Liver (tissue), 9 donors: ENCODE results near the gene ANKRD2. TPM values are rescaled to one million over a fixed set of nuclear protein-coding genes. Genes with fewer than 3 reads are reported as not detected.

Experiments used
- DNase-seq: peaks from one replicate; pipeline ENCODE4 v3.0.0-alpha.2; 2017; ENCODE audit warnings: low spot score
- H3K27ac ChIP-seq, 2 donors: one replicate each; pipeline ENCODE4 v1.7.0; 2013; ENCODE audit warnings: inconsistent platforms in 2 of 2, low read length in 2 of 2, control low read depth in 1 of 2, low read depth in 1 of 2, mild to moderate bottlenecking in 1 of 2
- H3K27me3 ChIP-seq, 4 donors: one replicate each; pipeline versions ENCODE4 v1.6.1 to v1.7.0; 2013; ENCODE audit warnings: low read length in 3 of 4, inconsistent platforms in 1 of 4, mild to moderate bottlenecking in 1 of 4, moderate library complexity in 1 of 4; ENCODE audit not compliant: control insufficient read depth in 4 of 4, insufficient read depth in 4 of 4
- H3K36me3 ChIP-seq, 4 donors: one replicate each; pipeline versions ENCODE4 v1.6.1 to v1.7.0; 2013; ENCODE audit warnings: low read length in 3 of 4, mild to moderate bottlenecking in 3 of 4, low read depth in 1 of 4, moderate library complexity in 1 of 4; ENCODE audit not compliant: control insufficient read depth in 4 of 4, insufficient read depth in 3 of 4
- H3K4me1 ChIP-seq, 4 donors: one replicate each; pipeline versions ENCODE4 v1.6.1 to v1.7.0; 2013; ENCODE audit warnings: low read length in 3 of 4, mild to moderate bottlenecking in 3 of 4, moderate library complexity in 1 of 4; ENCODE audit not compliant: control insufficient read depth in 4 of 4, insufficient read depth in 4 of 4
- H3K4me3 ChIP-seq, 3 donors: one replicate each; pipeline versions ENCODE4 v1.6.1 to v1.7.0; 2013; ENCODE audit warnings: low read length in 3 of 3, control low read depth in 1 of 3, low read depth in 1 of 3, mild to moderate bottlenecking in 1 of 3
- H3K9ac ChIP-seq, 2 donors: one replicate each; pipeline ENCODE4 v1.7.0; 2013; ENCODE audit warnings: low read length in 2 of 2, mild to moderate bottlenecking in 2 of 2, moderate library complexity in 2 of 2, control low read depth in 1 of 2, low read depth in 1 of 2
- H3K9me3 ChIP-seq, 4 donors: one replicate each; pipeline versions ENCODE4 v1.6.1 to v1.7.0; 2013; ENCODE audit warnings: low read length in 3 of 4; ENCODE audit not compliant: control insufficient read depth in 4 of 4
- ATF3 ChIP-seq: IDR thresholded peaks from 2 replicates; pipeline ENCODE4 v1.6.1; 2016; ENCODE audit warnings: antibody characterized with exemption
- CTCF ChIP-seq: fragments of 150-350 bp; IDR thresholded peaks from 2 replicates; pipeline ENCODE4 v1.5.1; 2017; ENCODE audit warnings: improper control_type of control experiment, low read depth, low read length; ENCODE audit not compliant: missing input control
- EGR1 ChIP-seq, 2 donors: IDR thresholded peaks; 2 replicates each; pipeline ENCODE4 v1.6.1; 2016 to 2018; ENCODE audit warnings: antibody characterized with exemption in 2 of 2, low read depth in 2 of 2
- FOXA2 ChIP-seq: IDR thresholded peaks from 2 replicates; pipeline ENCODE4 v1.6.1; 2016; ENCODE audit warnings: antibody characterized with exemption
- GABPA ChIP-seq, 2 donors: IDR thresholded peaks in 1 of 2; conservative IDR thresholded peaks in 1 of 2; 2 replicates each; pipeline ENCODE4 v1.6.1; 2016; ENCODE audit warnings: antibody characterized with exemption in 2 of 2, mild to moderate bottlenecking in 1 of 2, moderate library complexity in 1 of 2
- HNF4A ChIP-seq, 2 donors: conservative IDR thresholded peaks; 2 replicates each; pipeline ENCODE4 v1.6.1; 2016; ENCODE audit warnings: antibody characterized with exemption in 2 of 2, mild to moderate bottlenecking in 2 of 2
- HNF4G ChIP-seq: IDR thresholded peaks from 2 replicates; pipeline ENCODE4 v1.6.1; 2016; ENCODE audit warnings: antibody characterized with exemption
- JUND ChIP-seq, 2 donors: IDR thresholded peaks; 2 replicates each; pipeline ENCODE4 v1.6.1; 2016; ENCODE audit warnings: antibody characterized with exemption in 2 of 2
- MAX ChIP-seq: IDR thresholded peaks from 2 replicates; pipeline ENCODE4 v1.6.1; 2016; ENCODE audit warnings: antibody characterized with exemption
- NR2F2 ChIP-seq: IDR thresholded peaks from 2 replicates; pipeline ENCODE4 v1.6.1; 2016; ENCODE audit warnings: antibody characterized with exemption
- RAD21 ChIP-seq, 2 donors: IDR thresholded peaks; 2 replicates each; pipeline ENCODE4 v1.6.1; 2016; ENCODE audit warnings: antibody characterized with exemption in 2 of 2, mild to moderate bottlenecking in 2 of 2
- REST ChIP-seq: IDR thresholded peaks from 2 replicates; pipeline ENCODE4 v1.6.1; 2016; ENCODE audit warnings: antibody characterized with exemption, mild to moderate bottlenecking
- RXRA ChIP-seq, 2 donors: IDR thresholded peaks; 2 replicates each; pipeline ENCODE4 v1.6.1; 2017 to 2018; ENCODE audit warnings: antibody characterized with exemption in 2 of 2, mild to moderate bottlenecking in 1 of 2
- SP1 ChIP-seq: IDR thresholded peaks from 2 replicates; pipeline ENCODE4 v1.6.1; 2018; ENCODE audit warnings: antibody characterized with exemption, mild to moderate bottlenecking
- TAF1 ChIP-seq: conservative IDR thresholded peaks from 2 replicates; pipeline ENCODE4 v1.6.1; 2016; ENCODE audit warnings: antibody characterized with exemption, mild to moderate bottlenecking
- YY1 ChIP-seq: IDR thresholded peaks from 2 replicates; pipeline ENCODE4 v1.6.1; 2016; ENCODE audit warnings: antibody characterized with exemption, mild to moderate bottlenecking
- ZBTB33 ChIP-seq: IDR thresholded peaks from 2 replicates; pipeline ENCODE4 v1.6.1; 2016; ENCODE audit warnings: antibody characterized with exemption
- WGBS: extraction: QIAGEN DNeasy Blood & Tissue Kit; methylation state at CpG from one replicate; pipeline ENCODE4 v1.1.7; 2013; 5-methylcytosine and 5-hydroxymethylcytosine counted together
- polyA plus RNA-seq, 2 donors: library from polyadenylated mRNA; stranded (reverse) in 1 of 2; unstranded in 1 of 2; fragments of 200-250 nt in 1 of 2; fragments of >200 nt in 1 of 2; fragmentation: Nextera tagmentation in 1 of 2; extraction: Ambion mirVana in 1 of 2; gene quantifications; one replicate each; pipeline versions ENCODE4 v1.2.1 to v1.2.3, GENCODE V29; 2013 to 2015
- total RNA-seq, 2 donors: library from RNA; depleted of rRNA; stranded (reverse); fragments of >200 nt; gene quantifications; one replicate each; pipeline ENCODE4 v1.2.3, GENCODE V29; 2014
- donor health status: healthy.
- donor health status: healthy.
- donor health status: healthy.
- donor health status: healthy.
- donor health status: healthy.

ANKRD2 gene
- total and polyA plus RNA-seq, 4 donors: not detected

GRCh38 chr10:97601268-97602215 is 29.0 kb downstream of the ANKRD2 start:
- H3K4me3 ChIP-seq: no peak overlapping the region
- H3K27ac ChIP-seq: no peak overlapping the region
- peaks cover 1 to 14% (median 6%) of the 10 kb centered on the region in 4 donors for H3K36me3 ChIP-seq
- 83% methylated on average over 21 of the region's 21 CpGs for WGBS
- DNase-seq: no peak
- peaks cover 0 to 5% (median under 1%) of the 10 kb centered on the region in 4 donors for H3K4me1 ChIP-seq
- H3K9me3 ChIP-seq: no peaks in the 10 kb centered on the region
- H3K9ac ChIP-seq: no peak overlapping the region
- H3K27me3 ChIP-seq: no peaks in the 10 kb centered on the region
- TF ChIP-seq REST: no peak
- TF ChIP-seq YY1: no peak
- no peak for TF ChIP-seq NR2F2
- no peak for TF ChIP-seq FOXA2
- no peak for TF ChIP-seq SP1
- no peak for TF ChIP-seq RXRA (IDR thresholded peaks at IDR 0.05)

GRCh38 chr10:97607095-97607636 is 34.6 kb downstream of the ANKRD2 start:
- WGBS: 98% methylated on average over 5 of the region's 5 CpGs
- H3K9ac ChIP-seq: no peak overlapping the region
- no peaks in the 10 kb centered on the region for H3K4me1 ChIP-seq
- no peaks in the 10 kb centered on the region for H3K9me3 ChIP-seq
- no peak overlapping the region for H3K4me3 ChIP-seq
- no peak overlapping the region for H3K27ac ChIP-seq
- DNase-seq: no peak
- peaks cover 2 to 6% (median 3%) of the 10 kb centered on the region in 4 donors for H3K36me3 ChIP-seq
- TF ChIP-seq SP1: no peak
- no peak for TF ChIP-seq ATF3
- no peak for TF ChIP-seq HNF4A (conservative IDR thresholded peaks at IDR 0.05)
- no peak for TF ChIP-seq CTCF
- no peak for TF ChIP-seq NR2F2
- TF ChIP-seq REST: no peak
- TF ChIP-seq MAX: no peak
- TF ChIP-seq YY1: no peak
- no peak for TF ChIP-seq EGR1 (IDR thresholded peaks at IDR 0.05; ENCODE audit: low read depth in 2 of 2)
- TF ChIP-seq JUND (IDR thresholded peaks at IDR 0.05): no peak
- no peak for TF ChIP-seq GABPA (IDR thresholded peaks at IDR 0.05 in 1 of 2, conservative IDR thresholded peaks at IDR 0.05 in 1 of 2)
- TF ChIP-seq ZBTB33: no peak
- TF ChIP-seq TAF1: no peak
- no peak for TF ChIP-seq RAD21 (IDR thresholded peaks at IDR 0.05)
- no peak for TF ChIP-seq RXRA (IDR thresholded peaks at IDR 0.05)
- TF ChIP-seq HNF4G: no peak
- no peaks in the 10 kb centered on the region for H3K27me3 ChIP-seq
